ENCODE measurements around the gene KCNMB2.

Gene KCNMB2

DNA sequence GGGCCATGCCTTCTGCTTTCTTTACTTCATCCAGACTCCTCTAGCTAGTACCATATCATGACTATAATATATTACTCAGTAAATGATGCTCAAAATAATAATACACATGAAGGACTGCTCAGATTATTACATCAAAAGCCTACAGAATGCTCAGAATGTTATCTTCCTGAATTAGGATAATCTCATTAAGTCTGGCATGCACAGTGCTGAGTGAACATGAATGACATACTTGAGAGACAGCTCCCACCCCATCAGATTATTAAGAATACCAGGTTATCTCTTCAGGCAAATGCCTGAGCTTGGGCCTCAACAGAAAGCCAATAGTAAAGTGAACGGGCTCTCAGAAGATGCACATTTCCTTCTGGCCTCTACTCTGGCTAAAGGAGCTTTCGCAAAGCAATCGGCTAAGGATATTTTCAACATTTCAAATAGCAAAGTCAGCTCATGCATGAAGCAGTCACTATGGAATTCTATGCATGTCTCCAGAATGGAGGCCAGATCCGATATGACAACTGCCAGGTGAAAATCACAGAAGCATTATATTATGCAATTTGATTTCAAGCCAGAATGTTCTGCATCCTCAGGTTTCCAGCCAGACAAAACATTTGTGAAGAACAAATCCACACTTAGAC, 122.6 kb downstream of the KCNMB2 start:
- DNase-seq = no peak

DNA sequence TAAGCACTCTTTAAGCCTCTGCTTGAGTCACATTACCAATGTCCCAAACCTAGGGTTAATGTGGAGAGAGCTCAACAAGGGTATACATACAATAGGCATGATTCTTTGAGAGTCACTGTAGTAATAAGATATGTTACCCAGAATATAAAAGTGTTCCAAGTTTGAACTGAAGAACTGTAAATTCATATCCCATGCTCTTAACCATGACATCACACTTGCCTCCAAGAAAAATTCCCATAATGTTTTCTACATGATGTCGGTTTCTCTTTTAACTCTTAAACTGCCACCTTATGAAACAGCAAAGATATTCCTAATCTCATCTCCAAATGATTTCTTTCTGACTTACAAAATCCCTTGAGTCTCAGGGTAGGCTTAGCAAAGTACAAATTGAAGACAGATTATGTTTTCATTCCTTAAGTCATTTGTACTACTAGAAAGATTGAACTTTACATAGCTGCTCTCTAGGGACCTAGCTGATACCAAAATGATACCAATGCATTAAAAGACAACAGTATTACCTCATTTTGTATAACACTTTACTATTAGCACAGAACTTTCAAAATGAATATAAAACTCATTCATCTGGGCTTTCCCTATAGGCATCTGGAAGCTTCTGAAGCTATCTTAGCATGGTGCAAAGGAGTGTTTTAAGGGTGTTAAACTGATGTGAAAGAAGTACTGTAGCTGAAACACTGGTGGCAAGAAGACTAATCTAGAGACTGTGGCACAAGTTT, 127.1 kb downstream of the KCNMB2 start:
- DNase-seq = no peak

DNA sequence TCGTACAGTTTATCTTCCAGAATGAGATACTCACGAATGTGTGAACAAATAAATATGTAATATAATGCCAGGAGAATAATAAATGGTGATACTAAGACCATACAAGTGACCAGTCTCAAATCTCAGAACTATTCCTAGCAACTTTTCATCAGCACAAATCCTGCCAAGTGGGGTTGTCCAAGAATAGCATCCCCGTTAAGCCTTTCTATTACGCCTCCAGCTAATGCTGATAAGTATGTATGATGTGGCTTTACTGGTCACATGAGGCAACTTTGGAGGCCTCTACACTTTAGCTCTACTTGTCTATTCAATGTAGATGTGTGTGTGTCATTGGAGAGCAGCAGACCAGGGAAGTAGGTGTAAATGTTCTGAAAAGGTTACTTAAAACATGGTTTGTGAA, 129.5 kb downstream of the KCNMB2 start:
- no peak for DNase-seq

DNA sequence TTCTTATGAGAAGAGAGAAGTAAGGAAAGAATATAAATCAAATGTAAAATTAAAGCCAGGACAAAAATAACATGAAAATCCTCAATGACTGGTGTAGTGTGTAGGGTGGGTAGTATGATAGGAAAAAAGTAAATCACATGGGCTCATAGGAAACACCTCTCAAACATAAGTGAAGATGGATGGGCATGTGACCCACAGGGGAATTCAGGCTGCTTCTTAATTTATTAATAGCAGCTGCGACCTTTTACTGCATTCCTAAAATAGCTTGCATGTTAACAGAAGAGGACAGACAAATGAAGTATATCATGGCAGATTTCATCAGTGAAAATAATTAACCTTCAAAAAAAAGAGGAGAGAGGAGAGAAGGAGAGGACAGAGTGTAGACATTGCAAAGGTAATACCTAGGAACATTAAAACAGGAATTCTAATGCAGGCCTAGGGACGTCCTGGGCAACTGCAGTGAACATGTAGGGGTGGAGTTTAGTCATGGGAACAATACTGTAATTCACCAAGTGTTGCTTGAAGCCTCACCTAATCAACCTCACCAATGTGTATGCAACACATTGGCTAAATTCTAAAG, 132.9 kb downstream of the KCNMB2 start:
- no peak for DNase-seq

DNA sequence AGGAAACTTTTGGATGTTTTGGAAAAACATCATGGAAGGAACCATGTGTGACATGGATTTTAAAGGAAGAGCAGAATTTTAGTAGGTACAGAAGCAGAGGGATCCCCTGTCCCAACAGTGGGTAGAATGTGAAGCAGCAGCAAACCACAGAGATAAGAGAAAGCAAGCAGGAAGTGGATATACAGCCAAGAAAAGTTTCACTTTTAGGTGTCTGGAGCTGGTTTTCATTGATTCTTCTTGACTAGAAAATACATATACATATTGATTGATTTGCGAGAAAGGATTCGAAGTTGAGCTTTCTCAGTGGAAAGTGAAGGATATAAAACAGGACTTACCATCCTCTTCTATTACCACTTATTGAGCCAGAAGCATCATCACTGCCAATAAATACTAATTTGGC, 133.5 kb downstream of the KCNMB2 start:
- no peak for DNase-seq

DNA sequence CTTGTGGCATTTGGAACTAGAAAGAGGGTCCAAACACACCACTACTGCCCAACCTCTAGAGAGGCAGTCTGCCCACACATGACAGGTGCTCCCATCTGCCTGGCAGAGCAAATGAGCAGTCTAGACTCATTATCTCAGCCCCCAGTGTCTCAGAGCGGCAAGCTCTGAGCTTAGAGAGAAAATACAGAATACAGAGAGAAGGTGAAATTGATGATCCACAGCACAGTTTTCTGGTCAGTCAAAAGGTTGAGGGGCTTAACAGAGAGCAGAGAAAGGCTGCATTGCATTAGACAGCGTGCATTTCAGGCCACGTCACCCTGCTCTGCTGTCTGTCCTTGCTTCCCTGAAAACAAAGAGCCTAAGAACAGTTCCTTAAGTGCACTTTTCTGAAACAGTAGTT, 135.1 kb downstream of the KCNMB2 start:
- no peak for DNase-seq

DNA sequence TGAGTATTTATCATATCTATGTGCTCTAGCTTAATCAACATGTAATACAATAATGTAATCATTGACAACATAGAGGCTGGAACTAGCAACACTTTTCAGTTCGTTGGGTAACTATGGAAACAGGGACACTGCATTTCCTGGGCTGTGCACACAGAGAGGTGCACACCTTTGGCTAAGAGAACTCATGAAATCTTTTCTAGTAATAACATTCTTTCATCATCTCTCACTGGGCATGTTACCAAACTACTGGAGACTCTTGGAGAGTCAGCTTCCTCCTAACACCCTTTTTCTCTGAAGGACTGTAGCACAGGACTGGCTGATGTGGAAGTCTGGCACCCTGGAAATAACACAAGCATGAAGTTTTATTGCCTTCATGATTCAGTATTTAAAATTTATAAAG, 135.6 kb downstream of the KCNMB2 start:
- no peak for DNase-seq

DNA sequence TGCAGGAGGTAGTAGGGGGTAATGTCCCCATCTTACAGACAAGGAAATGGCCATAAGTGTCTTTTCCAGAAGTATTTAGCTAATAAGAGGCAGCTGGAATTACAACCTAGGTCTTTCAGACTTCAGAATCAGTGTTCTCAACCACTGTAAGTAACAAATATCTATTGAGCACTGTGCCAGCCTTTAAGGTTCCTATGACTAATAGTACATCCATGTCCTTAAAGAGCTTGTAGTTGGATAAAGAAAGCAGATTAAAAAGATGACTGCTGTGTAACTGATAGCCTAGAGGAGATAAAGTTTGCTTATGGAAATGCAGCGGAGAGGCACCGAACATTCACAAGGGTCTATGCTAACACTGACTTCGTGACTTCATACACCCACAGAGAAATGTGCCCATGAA, 136.0 kb downstream of the KCNMB2 start:
- DNase-seq = no peak

DNA sequence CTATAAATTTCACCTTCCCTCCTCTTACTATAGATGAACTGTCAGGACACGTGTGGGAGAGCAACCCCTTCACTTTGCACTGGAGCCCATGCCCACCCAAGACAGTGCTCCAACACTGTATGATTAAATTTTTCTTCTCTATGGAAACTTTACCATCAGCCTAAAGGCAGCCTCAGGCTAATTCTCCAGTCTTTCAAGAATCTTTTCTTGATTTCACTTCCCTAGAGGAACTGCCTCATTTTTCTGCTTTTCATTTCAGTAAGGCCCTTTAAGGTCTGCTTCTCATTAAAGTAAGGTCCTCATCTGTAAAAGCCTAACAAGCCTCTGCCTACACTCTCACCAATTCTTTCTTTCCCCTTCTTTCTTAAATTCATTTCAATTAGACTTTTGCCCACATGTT, 137.3 kb downstream of the KCNMB2 start:
- no peak for DNase-seq

DNA sequence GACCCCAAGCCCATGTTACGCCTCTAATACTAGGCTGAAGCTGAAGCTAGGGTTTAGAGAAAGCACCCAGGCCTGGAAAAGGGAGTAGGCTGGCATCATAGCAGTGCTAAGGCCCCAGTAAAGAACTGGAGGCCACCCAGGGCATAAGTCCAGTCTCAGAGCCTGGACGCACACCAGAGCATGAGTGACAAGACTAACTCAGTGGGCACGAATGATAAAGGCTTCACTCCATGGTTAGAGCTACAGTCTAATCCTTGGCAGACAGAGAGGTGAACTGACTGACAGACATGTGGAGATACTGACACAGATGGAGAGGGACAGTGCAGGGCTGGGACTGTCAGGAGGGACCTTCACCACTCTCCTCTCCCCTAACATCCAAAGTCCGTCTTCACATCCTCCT, 139.8 kb downstream of the KCNMB2 start:
- no peak for DNase-seq

DNA sequence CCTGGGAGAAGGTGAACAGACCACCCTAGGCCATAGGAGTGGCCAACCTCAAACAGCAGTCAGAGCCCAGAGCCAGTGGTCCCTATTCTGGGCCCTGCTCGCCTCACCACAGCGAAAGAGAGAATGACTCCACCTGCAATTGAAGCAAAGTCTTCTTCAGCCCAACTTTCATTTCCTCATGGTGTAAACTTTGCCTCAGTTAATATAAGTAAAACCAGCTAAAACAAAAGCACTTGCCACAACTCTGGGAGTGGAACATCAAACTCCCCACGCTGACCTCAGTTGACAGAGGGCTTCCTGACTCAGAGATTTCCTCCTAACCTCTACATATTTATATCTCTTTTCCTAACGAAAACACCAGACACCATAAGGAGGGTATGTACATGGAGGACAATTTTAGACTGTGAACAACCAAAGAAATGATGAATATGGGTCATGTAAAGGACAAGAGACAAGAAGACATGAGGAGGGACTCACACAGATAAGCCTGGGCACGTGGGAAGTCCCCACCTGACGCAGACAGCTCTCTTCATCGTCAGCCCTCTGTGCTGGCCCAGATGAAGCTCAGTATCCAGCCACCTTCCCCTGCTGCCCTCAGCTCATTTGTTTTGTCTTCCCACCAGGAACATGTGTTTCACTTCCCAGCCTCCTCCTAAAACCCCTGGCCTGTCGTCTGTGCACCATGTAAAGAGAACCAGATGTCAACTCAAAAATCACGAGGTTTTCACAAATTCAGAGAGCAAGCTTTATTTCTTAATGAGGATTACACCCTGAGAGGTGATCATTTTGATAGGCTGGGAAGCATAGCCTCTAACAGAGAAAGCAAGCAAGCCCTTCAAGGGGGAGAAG, 140.9 kb downstream of the KCNMB2 start:
- no peak for DNase-seq

DNA sequence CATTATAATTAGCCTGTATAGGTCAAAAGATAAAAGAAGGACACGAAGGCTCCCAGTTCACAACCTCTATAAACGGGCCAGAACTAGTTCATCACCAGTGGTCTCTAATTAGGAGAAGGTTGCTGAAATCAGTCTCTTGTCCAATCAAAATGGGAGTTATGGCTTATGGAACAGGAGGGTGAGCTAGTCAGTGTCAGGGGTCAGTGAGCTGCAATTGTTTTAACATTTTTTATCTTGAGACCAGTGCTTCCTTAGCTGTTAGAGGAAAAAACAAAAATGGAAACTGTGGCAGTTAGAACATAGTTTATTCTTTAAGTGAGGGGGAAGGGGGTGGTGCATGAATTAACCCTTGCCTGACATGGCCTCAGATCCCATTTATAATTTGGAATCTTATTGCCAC, 141.7 kb downstream of the KCNMB2 start:
- DNase-seq = no peak

DNA sequence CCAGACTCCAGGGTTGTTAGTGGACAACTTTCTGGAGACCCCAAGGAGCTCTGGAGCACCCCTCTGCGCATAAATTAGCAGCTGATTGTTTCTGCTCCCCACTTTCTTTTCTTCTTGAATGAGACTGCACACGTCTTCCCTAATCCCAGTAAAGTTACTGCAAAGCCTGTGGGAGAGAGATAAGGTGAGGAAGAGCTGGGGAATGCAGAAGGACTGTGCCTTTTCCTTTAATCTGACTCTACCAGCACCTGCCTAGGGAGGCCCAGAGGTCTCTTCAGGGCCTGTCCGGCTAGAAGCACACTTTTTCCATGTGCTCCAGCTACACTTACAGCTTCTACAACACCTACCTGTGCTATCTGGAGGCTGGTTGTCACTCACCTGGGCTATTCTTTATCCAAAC, 143.8 kb downstream of the KCNMB2 start:
- DNase-seq = no peak

DNA sequence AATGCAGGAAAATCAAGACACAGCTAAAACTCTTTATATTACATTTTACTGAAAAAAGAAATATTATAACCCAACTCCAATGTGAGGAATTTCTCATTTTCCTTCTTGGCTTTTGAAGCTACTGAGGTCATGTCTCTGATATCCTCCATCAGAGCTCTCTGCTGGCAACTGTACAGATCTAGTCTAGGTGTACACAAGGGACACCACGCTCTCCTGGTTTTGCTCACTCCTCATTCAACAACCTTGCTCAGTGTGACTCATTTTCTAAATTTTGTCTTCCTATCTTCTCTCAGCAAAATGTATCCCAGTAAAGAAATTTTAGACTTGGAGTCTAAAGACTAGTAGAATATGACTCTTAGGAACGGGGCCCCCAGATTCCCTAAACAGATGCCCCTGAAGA, 144.3 kb downstream of the KCNMB2 start:
- no peak for DNase-seq

DNA sequence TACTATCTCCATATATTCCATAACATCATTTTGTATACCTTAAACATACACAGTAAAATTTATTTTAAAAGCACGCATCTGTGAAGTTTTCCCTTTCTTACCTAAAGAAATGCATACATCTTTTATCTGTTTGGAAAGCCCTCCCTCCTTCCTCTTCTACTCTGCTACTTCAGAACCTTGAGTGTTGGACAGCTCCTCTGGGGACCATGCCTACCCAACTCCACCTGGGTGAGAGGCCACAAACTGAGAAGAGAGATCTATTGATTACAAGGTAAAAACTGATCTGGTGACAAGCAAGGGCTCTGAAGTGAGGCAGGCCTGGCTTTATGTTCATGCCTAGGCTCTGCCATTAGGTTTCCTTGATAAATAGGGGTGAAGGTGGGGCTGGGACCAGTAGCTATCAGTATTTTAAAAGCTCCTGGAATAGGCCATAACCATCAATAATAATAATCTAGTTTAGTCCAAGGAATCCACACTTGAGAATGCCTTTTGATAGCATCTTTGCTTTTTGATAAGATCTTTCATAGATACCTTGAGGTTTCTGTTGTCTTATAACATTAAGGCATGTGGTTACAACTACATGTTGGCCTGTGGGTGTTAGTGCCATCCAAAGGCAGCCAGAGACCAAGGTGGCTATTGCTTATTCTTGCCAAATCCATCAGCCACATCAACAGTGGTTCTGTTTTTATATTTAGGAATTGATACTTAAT, 148.8 kb downstream of the KCNMB2 start:
- no peak for DNase-seq

DNA sequence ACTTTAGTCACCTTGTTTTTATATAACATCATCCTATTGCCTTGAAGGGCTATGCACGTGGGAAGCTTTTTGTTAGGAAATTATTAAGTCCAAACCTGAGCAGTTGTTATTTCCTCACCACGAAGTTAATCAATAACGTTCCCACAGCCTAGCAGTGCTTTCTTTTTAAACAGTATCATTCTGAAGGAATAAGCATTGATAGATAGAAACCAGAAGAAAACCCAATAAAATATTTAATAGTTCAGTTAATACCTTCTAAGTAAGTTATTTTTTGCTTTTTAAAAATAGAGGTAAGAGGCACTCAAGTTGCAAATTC, 149.3 kb downstream of the KCNMB2 start:
- no peak for DNase-seq

DNA sequence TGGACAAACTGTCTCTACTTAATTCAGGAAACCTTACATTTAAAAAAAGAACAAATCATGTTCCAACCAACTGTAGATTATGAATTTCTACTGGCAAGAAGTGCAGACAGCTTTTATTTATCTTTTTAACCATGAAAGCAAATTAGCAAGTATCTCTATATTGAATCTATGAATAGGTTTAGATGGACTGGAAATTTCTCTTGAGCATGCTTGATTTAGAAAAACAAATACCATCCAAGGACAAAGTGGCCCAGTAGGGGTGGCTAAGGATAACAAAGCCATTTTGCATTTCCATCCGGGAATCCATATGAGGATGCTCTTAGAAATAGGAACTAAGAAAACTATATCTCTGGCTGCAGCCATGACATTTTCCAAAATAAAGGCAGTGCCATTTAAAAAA, 150.6 kb downstream of the KCNMB2 start:
- no peak for DNase-seq

DNA sequence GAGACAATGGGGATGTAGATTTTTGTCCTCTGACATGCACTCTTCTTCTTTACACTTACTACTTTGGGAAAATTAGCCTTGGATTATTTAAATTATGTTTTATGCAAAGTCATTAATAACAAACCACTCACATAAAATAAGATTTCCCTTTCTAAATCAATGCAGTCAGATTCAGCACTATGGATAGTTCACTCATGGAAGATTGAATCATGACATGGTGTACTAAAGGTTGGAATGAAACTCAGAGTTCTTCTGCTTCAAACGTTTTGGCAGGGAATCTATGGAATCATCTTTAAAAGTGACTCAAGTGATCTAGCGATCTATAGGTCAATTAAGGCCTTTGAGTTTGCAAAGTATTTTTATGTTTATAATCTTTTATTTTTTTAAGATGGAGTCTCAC, 154.3 kb downstream of the KCNMB2 start:
- DNase-seq = no peak

DNA sequence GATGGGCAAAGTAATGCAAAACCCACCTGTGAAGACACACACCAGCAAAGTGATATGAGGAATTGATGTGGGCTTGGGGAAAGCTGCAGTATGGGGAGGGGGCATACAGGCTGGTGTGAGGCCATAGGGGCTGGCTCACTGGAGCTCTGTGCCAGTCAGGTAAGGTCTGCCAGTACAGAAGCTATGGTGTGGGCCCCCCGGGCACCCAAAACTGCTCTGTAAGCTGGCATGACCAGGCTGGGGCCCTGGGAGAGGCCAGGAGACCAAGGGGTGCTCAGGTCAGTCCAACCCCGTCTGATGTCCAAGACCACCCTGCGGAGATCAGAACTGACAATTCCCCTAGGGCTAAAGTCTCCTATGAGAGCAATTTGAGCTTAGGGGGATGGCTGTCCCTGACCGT, 163.1 kb downstream of the KCNMB2 start:
- DNase-seq = no peak

DNA sequence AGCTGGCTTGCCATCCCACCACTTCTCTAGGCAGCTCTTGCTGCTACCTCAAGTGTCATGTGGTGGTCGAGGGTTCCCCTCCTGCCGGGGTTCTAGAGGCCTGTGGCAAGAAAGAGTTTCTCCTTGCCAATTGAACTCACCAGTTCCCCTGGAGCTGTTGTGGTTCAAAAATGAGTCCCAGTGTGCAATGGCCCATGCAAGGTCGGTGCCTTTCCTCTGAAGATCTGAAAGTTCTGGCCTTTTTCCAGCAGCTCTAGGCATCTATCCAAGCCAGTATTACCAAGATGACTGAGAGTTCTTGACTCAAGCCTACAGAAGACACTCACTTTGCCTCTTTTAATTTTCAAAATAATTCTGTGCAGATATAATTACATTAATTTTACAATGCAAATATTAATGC, 163.6 kb downstream of the KCNMB2 start:
- DNase-seq = no peak

DNA sequence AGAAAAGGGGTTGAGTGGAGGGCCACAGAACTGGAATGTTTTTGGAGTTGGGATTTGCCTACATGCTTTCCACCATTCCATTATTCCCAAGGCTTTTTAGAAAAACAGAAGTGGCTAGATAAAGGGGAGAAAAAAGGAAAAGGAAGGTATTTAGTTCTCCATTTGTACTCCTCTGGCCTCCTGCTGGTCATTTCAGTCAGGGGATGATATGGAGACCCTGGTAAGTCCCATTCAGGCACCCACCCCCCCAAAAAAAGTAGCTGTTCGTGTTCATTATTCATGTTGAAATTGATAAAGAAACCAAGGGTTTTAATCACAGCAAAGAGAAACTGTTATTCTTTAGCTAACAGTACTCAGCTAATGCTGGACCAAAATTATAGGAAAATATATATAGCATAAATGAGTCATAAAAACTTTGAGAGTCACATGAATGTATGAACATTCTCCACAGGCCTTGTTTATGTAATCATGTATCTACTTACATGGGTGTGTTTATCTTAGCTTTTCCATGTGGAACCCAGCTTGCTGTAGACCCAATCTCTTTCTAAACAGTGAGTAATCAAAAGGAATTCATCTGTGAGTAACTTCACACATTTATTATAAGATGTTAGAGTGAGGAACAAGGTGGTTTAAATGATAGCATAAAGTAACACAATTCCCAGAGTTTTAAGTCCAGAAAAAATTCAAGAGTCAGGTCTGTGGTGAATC, 167.2 kb downstream of the KCNMB2 start:
- no peak for DNase-seq

DNA sequence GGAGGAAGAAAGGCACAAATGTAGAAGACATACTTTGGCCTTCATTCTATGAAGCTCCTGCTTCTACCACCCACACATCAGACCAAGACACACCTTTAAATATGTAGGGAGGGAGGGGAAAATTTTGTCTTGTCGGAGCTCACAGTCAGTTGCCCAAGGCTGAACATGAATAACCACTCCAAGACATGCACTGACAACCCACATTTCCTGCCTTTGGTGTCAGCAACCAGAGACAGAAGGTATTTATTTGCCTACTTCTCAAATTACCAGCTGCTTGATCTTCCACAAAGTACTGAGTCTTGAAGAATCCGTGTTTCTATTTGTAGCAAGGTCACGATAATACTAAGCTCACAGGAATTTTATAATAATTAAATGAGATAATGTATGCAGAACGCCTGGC, 169.7 kb downstream of the KCNMB2 start:
- DNase-seq = no peak

DNA sequence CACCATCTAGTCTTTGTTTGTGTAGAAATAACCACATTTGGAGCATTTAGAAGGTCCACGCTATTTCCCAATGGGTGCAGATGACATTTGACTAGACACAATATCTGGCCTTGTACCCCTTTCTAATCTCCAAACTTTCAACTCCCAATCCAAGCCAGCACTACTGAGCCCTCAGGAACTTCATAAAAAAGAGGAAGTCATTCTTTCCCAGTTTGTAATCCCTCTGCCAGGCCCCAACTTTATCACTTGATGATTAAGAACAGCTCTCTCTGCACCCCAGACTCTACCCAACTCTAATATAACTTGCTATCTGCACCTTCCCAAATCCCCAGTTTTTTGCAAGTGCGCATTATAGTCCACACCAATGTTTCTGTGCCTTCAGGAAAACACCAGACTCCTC, 170.2 kb downstream of the KCNMB2 start:
- no peak for DNase-seq

Data from activated gamma-delta T cell (primary cell).